ENCODE results near the gene PBOV1.

The PBOV1 gene

DNA sequence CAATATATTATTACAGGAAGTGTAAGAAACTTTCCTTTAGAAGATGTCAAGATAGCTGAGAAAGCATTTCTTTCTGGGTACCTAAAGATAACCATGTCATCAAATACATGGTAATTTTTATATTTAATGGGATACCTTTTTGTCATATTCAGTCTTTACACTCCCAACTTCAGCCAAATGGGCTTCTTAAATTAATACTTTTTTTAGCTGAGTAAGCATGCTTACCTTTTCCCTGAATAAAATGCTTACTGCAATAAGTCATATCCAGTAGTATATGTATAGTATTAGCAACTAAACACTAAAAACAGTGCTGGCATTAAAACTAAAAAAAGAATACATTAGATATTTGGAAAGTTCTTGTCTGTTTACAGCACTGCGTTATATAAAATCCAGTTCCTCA lies 17.4 kb upstream of the PBOV1 start:
- Histone ChIP-seq H3K9ac (ENCODE audit: low read length) (no peak overlapping the region), H3K36me3 (ENCODE audit: control insufficient read depth, low read depth, low read length) (no peaks in the 10 kb centered on the region), H3K27me3 (ENCODE audit: control insufficient read depth, insufficient read depth, low read length) (no peaks in the 10 kb centered on the region), H3K4me1 (ENCODE audit: control insufficient read depth, low read depth, low read length) (no peaks in the 10 kb centered on the region), H3K27ac (ENCODE audit: low read length) (no peak overlapping the region), H3K4me3 (ENCODE audit: low read length) (no peak overlapping the region), H3K9me3 (ENCODE audit: control insufficient read depth, low read depth, low read length) (no peaks in the 10 kb centered on the region)

DNA sequence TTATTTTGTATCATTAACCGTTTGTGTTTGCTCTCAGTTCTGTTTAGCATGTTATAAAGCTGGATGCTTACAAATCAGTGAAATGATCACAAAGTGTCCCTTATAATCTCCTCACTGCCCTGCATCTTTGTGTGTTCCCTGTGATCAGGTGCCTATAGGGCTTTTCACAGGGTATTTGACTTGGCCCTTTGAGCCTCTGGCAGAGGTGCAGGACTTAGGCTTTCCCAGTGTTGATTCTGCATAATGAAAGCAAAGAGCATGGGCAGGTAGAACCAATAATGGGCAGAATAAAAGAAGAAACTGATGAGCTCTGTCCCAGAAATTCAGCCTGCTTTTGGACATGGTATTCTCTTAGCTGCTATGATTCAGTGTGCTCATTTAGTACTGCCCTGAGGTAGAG lies 16.9 kb upstream of the PBOV1 start:
- Histone ChIP-seq H3K4me3 (ENCODE audit: low read length) (no peak overlapping the region), H3K4me1 (ENCODE audit: control insufficient read depth, low read depth, low read length) (no peaks in the 10 kb centered on the region), H3K36me3 (ENCODE audit: control insufficient read depth, low read depth, low read length) (no peaks in the 10 kb centered on the region), H3K27ac (ENCODE audit: low read length) (no peak overlapping the region), H3K9me3 (ENCODE audit: control insufficient read depth, low read depth, low read length) (no peaks in the 10 kb centered on the region), H3K9ac (ENCODE audit: low read length) (no peak overlapping the region), H3K27me3 (ENCODE audit: control insufficient read depth, insufficient read depth, low read length) (no peaks in the 10 kb centered on the region)

DNA sequence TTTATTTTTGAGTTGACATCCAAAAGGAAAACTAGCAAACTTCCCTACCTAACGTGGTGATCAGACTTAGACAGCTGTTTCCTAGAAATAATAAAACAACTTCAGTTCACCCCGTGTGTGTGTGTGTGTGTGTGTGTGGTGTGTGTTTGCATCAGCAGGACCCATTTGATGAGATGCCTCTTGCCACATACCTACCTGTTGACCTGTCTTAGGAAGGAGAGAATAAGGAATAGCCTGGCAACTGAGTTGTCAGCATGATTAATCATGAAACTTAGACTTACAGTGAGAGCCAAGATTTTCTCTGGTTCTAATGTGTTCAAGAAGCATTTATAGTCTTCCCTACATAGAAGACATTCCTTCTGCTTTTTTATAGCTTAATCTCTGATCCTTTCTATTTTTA lies 16.1 kb upstream of the PBOV1 start:
- H3K9ac ChIP-seq (ENCODE audit: low read length), result no peak overlapping the region
- no peaks in the 10 kb centered on the region for H3K4me1 ChIP-seq (ENCODE audit: control insufficient read depth, low read depth, low read length)
- H3K4me3 ChIP-seq (ENCODE audit: low read length), result no peak overlapping the region
- H3K27ac ChIP-seq (ENCODE audit: low read length), result no peak overlapping the region
- H3K36me3 ChIP-seq (ENCODE audit: control insufficient read depth, low read depth, low read length), result no peaks in the 10 kb centered on the region
- no peaks in the 10 kb centered on the region for H3K27me3 ChIP-seq (ENCODE audit: control insufficient read depth, insufficient read depth, low read length)
- no peaks in the 10 kb centered on the region for H3K9me3 ChIP-seq (ENCODE audit: control insufficient read depth, low read depth, low read length)

DNA sequence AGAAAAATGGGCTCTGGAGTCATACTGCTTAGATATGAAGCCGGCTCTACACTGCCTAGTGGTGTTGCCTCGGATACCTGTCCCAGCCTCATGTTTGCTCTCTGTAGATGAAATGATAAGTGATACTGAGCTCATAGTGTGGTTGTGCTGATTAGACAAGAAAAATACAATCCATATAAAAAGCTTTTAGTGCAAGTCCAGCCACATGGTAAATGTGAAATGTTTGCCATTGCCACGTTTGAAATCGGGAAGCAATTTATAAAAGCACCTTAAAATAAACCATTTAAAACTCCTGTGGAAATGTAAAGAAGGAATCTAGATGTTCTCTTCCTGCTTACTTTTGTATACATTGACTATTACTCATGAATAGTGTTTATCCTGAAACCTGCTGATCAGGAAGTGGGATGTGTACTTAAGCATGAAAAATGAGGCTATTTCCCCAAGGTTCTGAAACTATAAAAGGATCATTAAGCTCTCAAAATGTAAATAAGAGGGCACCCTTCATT lies 13.1 kb upstream of the PBOV1 start:
- H3K36me3 ChIP-seq (ENCODE audit: control insufficient read depth, low read depth, low read length), result no peaks in the 10 kb centered on the region
- H3K4me3 ChIP-seq (ENCODE audit: low read length), result no peak overlapping the region
- no peaks in the 10 kb centered on the region for H3K27me3 ChIP-seq (ENCODE audit: control insufficient read depth, insufficient read depth, low read length)
- H3K4me1 ChIP-seq (ENCODE audit: control insufficient read depth, low read depth, low read length), result no peaks in the 10 kb centered on the region
- H3K9me3 ChIP-seq (ENCODE audit: control insufficient read depth, low read depth, low read length), result no peaks in the 10 kb centered on the region
- no peak overlapping the region for H3K27ac ChIP-seq (ENCODE audit: low read length)
- no peak overlapping the region for H3K9ac ChIP-seq (ENCODE audit: low read length)

DNA sequence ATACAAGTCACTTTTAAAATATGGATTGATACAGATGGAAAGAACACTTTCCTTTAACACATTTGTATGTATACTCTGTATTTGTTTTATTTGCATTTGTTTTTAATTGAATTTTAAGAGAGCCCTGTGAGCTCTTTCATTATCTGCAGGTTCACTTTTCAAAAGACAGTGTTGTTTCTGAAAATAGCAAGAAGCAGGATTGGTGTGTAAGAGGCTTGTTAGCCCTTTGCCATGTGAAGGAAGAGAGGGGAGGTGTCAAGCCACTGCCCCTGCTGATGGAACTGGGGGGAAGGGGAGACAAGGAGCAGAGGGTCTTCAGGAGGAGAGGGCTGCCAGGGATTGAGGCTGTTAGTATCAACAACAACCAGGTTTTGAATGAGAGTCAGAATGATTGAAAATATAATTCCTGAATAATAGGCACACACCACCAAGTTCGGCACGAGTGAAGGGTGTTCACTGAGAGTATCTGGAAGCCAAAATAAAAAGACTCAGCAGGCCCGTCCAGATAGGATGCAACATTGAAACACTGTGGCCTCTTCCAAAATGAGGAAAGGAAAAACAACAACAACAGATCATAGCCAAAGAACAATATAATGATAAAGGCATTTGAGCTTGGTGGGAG lies 12.6 kb upstream of the PBOV1 start:
- H3K9ac ChIP-seq (ENCODE audit: low read length), result no peak overlapping the region
- H3K9me3 ChIP-seq (ENCODE audit: control insufficient read depth, low read depth, low read length), result no peaks in the 10 kb centered on the region
- H3K4me3 ChIP-seq (ENCODE audit: low read length), result no peak overlapping the region
- no peaks in the 10 kb centered on the region for H3K4me1 ChIP-seq (ENCODE audit: control insufficient read depth, low read depth, low read length)
- H3K36me3 ChIP-seq (ENCODE audit: control insufficient read depth, low read depth, low read length), result no peaks in the 10 kb centered on the region
- no peak overlapping the region for H3K27ac ChIP-seq (ENCODE audit: low read length)
- H3K27me3 ChIP-seq (ENCODE audit: control insufficient read depth, insufficient read depth, low read length), result no peaks in the 10 kb centered on the region

DNA sequence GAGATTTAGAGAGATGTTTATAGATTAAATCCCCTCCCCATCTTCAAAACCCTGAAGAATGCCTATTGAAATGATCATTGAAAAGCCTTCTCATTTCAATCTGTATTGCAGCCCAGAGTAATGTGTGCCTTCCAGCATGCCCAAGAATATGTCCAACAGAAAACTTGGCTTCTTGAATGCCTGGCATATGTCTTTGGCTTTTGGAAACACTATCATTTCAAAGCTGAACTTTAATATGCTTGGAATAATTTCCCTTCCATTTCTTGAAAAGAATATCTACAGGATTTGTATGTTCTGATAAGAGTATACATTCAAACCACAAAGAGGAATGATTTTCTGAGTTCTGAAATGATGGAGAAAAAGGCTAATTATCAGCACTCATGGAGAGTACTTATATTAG lies 11.9 kb upstream of the PBOV1 start:
- Histone ChIP-seq H3K27me3 (ENCODE audit: control insufficient read depth, insufficient read depth, low read length) (no peaks in the 10 kb centered on the region), H3K4me3 (ENCODE audit: low read length) (no peak overlapping the region), H3K9ac (ENCODE audit: low read length) (no peak overlapping the region), H3K9me3 (ENCODE audit: control insufficient read depth, low read depth, low read length) (no peaks in the 10 kb centered on the region), H3K4me1 (ENCODE audit: control insufficient read depth, low read depth, low read length) (no peaks in the 10 kb centered on the region), H3K27ac (ENCODE audit: low read length) (no peak overlapping the region), H3K36me3 (ENCODE audit: control insufficient read depth, low read depth, low read length) (no peaks in the 10 kb centered on the region)

DNA sequence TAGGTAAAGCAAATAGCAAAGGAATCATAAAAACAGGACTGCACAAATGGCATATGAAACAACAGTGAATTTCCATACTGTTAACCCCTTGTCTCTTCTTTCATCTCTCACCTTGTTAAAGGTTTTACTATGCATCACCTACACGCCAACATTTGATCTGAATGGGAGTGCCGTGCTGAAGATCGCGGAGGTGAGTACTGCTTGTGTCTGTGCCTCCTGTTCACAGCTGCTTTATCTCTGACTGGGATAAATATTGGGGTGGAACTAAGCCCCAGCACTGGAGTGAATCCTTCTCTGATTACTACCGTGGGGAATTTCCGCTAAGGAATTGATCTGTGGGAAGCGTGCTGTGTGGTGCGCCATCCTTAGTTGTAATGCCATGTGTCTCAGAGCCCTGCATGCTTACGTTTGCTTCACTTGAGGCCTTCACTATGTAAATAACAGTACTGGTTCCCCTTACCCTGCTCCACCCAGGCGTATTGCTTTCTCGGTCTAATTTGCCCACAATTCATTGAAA lies 11.4 kb upstream of the PBOV1 start:
- no peaks in the 10 kb centered on the region for H3K4me1 ChIP-seq (ENCODE audit: control insufficient read depth, low read depth, low read length)
- no peak overlapping the region for H3K4me3 ChIP-seq (ENCODE audit: low read length)
- H3K9me3 ChIP-seq (ENCODE audit: control insufficient read depth, low read depth, low read length), result no peaks in the 10 kb centered on the region
- no peaks in the 10 kb centered on the region for H3K27me3 ChIP-seq (ENCODE audit: control insufficient read depth, insufficient read depth, low read length)
- H3K27ac ChIP-seq (ENCODE audit: low read length), result no peak overlapping the region
- H3K36me3 ChIP-seq (ENCODE audit: control insufficient read depth, low read depth, low read length), result no peaks in the 10 kb centered on the region
- H3K9ac ChIP-seq (ENCODE audit: low read length), result no peak overlapping the region

DNA sequence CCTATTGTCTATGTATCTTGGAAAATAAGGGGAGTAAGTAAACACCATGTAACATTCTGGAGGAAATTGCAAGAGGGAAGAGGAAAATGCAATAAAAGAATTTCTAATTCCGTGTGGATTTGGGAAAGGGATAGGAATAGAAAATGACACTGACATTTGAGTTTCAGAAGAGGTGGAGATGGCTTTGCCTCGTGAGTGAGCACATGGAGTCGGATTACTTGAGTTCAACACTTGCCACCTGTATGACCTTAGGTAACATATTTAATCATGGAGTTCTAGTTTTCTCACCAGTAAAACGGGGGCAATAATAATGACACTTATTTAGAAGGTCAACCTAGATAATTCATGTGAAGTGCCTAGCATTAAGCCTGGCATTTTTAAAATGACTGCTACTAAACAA lies 10.8 kb upstream of the PBOV1 start:
- Histone ChIP-seq H3K4me3 (ENCODE audit: low read length) (no peak overlapping the region), H3K27me3 (ENCODE audit: control insufficient read depth, insufficient read depth, low read length) (no peaks in the 10 kb centered on the region), H3K9ac (ENCODE audit: low read length) (no peak overlapping the region), H3K27ac (ENCODE audit: low read length) (no peak overlapping the region), H3K9me3 (ENCODE audit: control insufficient read depth, low read depth, low read length) (no peaks in the 10 kb centered on the region), H3K4me1 (ENCODE audit: control insufficient read depth, low read depth, low read length) (no peaks in the 10 kb centered on the region), H3K36me3 (ENCODE audit: control insufficient read depth, low read depth, low read length) (no peaks in the 10 kb centered on the region)

DNA sequence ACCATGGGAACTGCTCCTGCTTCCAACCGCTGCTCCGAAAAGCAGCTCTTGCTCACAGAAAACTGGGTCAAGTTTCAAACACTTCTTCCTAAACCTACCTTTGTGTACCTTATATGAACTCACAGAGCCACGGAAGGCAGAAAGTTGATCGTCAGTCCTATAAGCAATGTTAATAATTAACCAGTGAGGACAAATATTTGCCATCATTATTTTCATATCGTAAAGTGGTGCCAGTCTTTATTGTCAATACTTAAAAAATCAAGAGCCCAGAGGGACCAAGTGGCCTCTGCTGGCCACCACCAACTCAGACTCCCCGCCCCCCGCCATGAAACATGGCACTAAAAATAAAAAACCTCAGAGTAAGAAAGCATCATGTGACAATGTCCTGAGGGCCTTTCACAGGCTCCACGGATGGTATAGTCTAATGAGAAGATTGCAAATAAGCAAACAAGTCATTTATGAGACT lies 9.1 kb upstream of the PBOV1 start:
- peaks cover 5% of the 10 kb centered on the region for H3K4me1 ChIP-seq (ENCODE audit: control insufficient read depth, low read depth, low read length)
- no peaks in the 10 kb centered on the region for H3K36me3 ChIP-seq (ENCODE audit: control insufficient read depth, low read depth, low read length)
- H3K4me3 ChIP-seq (ENCODE audit: low read length), result no peak overlapping the region
- H3K9me3 ChIP-seq (ENCODE audit: control insufficient read depth, low read depth, low read length), result no peaks in the 10 kb centered on the region
- no peak overlapping the region for H3K27ac ChIP-seq (ENCODE audit: low read length)
- H3K9ac ChIP-seq (ENCODE audit: low read length), result no peak overlapping the region
- no peaks in the 10 kb centered on the region for H3K27me3 ChIP-seq (ENCODE audit: control insufficient read depth, insufficient read depth, low read length)

DNA sequence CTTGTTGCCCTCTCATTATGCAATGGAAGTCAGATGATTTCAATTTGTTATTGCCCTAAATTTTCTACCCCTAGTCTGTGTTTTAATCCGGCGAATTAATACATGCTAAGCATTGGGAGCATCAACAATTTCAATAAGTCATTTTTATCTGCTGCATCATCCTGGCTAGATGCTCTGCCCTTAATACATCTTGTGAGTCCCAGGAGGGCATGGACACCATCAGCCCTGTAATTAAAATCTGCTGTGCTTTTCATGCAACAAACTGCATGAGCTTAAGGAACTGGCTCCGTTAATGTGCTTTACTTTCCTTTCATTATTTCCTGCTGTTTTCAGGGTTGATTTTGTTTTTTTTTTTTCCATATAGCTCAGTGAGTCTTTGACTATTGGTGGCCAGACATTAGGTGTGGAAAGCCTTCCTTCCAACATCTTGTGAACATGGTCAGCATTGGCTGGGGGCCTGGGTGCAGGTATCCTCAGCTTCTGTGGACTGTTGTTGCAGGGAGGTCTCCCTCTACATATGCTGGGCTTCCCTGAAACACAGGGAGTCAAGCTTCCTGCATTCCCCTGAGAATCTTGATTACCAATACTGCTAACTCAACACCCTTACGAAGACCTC lies 8.5 kb upstream of the PBOV1 start:
- Histone ChIP-seq H3K4me1 (ENCODE audit: control insufficient read depth, low read depth, low read length) (peaks cover 5% of the 10 kb centered on the region), H3K27me3 (ENCODE audit: control insufficient read depth, insufficient read depth, low read length) (no peaks in the 10 kb centered on the region), H3K9me3 (ENCODE audit: control insufficient read depth, low read depth, low read length) (no peaks in the 10 kb centered on the region), H3K9ac (ENCODE audit: low read length) (no peak overlapping the region), H3K4me3 (ENCODE audit: low read length) (no peak overlapping the region), H3K27ac (ENCODE audit: low read length) (no peak overlapping the region), H3K36me3 (ENCODE audit: control insufficient read depth, low read depth, low read length) (no peaks in the 10 kb centered on the region)

DNA sequence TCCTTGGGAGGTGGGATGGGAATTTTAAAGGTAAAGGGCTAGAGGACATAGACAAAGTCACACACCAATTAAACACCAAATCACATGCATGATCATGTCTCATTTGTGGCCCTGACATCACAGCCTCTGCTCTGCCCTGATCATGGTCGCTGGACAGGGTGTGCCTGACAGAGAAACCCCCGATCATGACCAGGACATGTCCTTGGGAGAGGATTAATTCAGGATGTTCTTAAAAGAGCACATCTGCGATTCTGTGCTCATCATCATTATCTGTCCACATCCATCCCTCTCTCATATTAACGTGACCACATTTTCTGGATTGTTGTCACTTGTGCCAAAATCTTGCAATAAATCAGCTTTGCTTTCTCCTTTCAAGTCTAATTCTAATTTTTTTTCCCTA lies 7.7 kb upstream of the PBOV1 start:
- no peak overlapping the region for H3K9ac ChIP-seq (ENCODE audit: low read length)
- H3K27ac ChIP-seq (ENCODE audit: low read length), result no peak overlapping the region
- H3K27me3 ChIP-seq (ENCODE audit: control insufficient read depth, insufficient read depth, low read length), result no peaks in the 10 kb centered on the region
- no peak overlapping the region for H3K4me3 ChIP-seq (ENCODE audit: low read length)
- no peaks in the 10 kb centered on the region for H3K9me3 ChIP-seq (ENCODE audit: control insufficient read depth, low read depth, low read length)
- no peaks in the 10 kb centered on the region for H3K36me3 ChIP-seq (ENCODE audit: control insufficient read depth, low read depth, low read length)
- H3K4me1 ChIP-seq (ENCODE audit: control insufficient read depth, low read depth, low read length), result peaks cover 5% of the 10 kb centered on the region
